Erythroblast (primary cell): ENCODE data around the gene BCL2L2.

Source experiments
- GATA1 ChIP-seq: IDR thresholded peaks from 2 replicates; pipeline ENCODE4 v1.6.1; 2011; ENCODE audit warnings: low read depth, mild to moderate bottlenecking, control low read depth, low read length, moderate library complexity
- POLR2A ChIP-seq: IDR thresholded peaks from 2 replicates; pipeline ENCODE4 v1.6.1; 2011; ENCODE audit warnings: mild to moderate bottlenecking, low read length

DNA sequence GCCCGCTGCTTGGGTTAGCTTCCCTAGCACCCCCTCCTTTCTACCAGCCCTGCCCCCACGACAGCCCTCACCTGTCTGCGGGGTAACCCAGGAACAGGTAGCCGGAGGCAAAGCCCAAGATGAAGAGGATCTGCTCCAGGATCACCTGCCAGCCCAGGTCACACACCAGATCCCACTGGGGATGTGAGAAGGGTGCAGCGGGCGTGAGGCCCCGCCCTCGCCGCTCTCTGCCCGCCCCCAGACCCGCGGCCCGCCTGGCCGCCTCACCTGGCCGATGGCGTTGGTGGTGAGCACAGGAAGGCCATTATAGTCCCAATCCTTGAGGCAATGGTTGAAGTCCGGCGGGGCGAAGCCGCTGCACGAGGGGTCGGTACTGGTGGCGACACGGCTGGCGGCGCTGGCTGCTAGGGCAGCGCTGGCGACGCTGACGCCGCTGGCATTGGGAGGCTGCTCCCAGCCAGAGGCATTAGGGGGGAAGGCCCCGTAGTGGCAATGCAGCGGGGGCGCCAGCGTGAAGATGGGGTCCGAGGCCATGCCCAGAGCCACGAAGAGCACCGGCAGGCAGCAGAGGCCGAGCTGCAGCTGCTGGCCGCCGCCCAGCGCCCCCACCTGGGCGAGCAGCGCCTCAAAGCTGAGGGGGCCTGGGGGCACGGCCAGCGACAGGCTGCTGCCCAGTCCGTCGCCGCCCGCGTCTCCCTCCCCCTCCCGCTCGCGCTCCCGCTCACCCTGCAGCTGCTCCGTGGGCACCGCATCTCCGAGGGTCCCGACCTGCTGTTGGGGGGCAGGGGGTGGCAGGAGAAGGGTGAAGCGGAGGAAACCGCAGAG is 45.3 kb downstream of the BCL2L2 start:
- TF ChIP-seq POLR2A (no peak), GATA1 (no peak)
